K562 (cell line): Measurements from ENCODE around the gene YPEL1. TPM values are rescaled to one million over a fixed set of nuclear protein-coding genes. Genes with fewer than 3 reads are reported as not detected.
"Not testable (repeated sequence)": the region's sequence is repeated elsewhere in the genome, so short reads cannot be mapped to it uniquely, and the experiment has no call there.

Experiments used
- ATAC-seq: fragments of 200-7000 bp; cut with Tn5 transposase; 3 replicates; pipeline ENCODE4 v1.9.1; 2020; ENCODE audit warnings: moderate library complexity
- BruUV-seq: library from RNA; stranded (reverse); fragments of 400-500 nt; replicated peaks from 2 replicates; lab custom pipeline; 2021; lab: Mats Ljungman, UMichigan
- CTCF ChIA-PET: fragments of 300-600 bp; formaldehyde crosslinking; extraction: SDS; loops from one replicate; lab custom pipeline; 2021; ENCODE audit warnings: low intra/inter-chr PET ratio; lab: Yijun Ruan, JAX
- POLR2A ChIA-PET: fragments of 300-600, 350-650 bp; sonication (Branson Sonifier 250); formaldehyde crosslinking; extraction: SDS; loops from one replicate; lab custom pipeline; 2021; ENCODE audit warnings: antibody characterized with exemption, inconsistent platforms; lab: Yijun Ruan, JAX
- DNase-seq, 4 experiments: peaks; one replicate each; pipeline versions ENCODE4 v3.0.0 to v3.0.0-alpha.2; 2011 to 2018; ENCODE audit warnings: low spot score in 3 of 4, mixed read lengths in 3 of 4; ENCODE audit errors: extremely low read depth in 1 of 4
- FAIRE-seq: peaks from 2 replicates; lab custom pipeline; 2011; peaks lifted over from hg19 to GRCh38; lab: Jason Lieb, UNC
- H2AFZ ChIP-seq: 2 replicates; pipeline ENCODE4 v1.6.0; 2011; ENCODE audit warnings: low read depth, low read length, control low read depth, inconsistent platforms
- H3K27ac ChIP-seq: fragments of 200-600 bp; 3 replicates; pipeline ENCODE4 v1.8.0; 2011; ENCODE audit warnings: low read depth, mild to moderate bottlenecking, control low read depth, inconsistent platforms, low read length, moderate library complexity, mixed read lengths; ENCODE audit errors: extremely low read depth
- H3K27me3 ChIP-seq, 2 experiments: fragments of 300-600 bp in 1 of 2; 2 replicates in 1 of 2; 3 replicates in 1 of 2; pipeline versions ENCODE4 v1.6.0 to v1.8.0; 2011; ENCODE audit warnings: inconsistent platforms in 2 of 2, low read length in 2 of 2, mild to moderate bottlenecking in 1 of 2, mixed read lengths in 1 of 2, moderate library complexity in 1 of 2; ENCODE audit not compliant: control insufficient read depth in 2 of 2, insufficient read depth in 2 of 2
- H3K36me3 ChIP-seq: fragments of 300-600 bp; 3 replicates; pipeline ENCODE4 v1.8.0; 2011; ENCODE audit warnings: mild to moderate bottlenecking, low read length, inconsistent platforms; ENCODE audit not compliant: control insufficient read depth, insufficient read depth
- H3K4me1 ChIP-seq, 2 experiments: fragments of 200-600 bp in 1 of 2; replicated peaks in 1 of 2; 2 replicates in 1 of 2; 3 replicates in 1 of 2; pipeline versions ENCODE4 v1.5.1 to v1.8.0; 2011; ENCODE audit warnings: inconsistent platforms in 2 of 2, low read length in 2 of 2, mild to moderate bottlenecking in 1 of 2, mixed read lengths in 1 of 2, moderate library complexity in 1 of 2; ENCODE audit not compliant: control insufficient read depth in 2 of 2, insufficient read depth in 2 of 2
- H3K4me2 ChIP-seq: 2 replicates; pipeline ENCODE4 v1.6.1; 2011; ENCODE audit warnings: low read length, control low read depth, inconsistent platforms, mixed read lengths; ENCODE audit not compliant: insufficient read depth
- H3K4me3 ChIP-seq: fragments of 200-600 bp; sonication (generic), shearing (Covaris generic); 2 replicates; pipeline ENCODE4 v1.5.1; 2016; ENCODE audit warnings: control low read depth, inconsistent platforms
- H3K79me2 ChIP-seq: fragments of 200-600 bp; 3 replicates; pipeline ENCODE4 v1.8.0; 2011; ENCODE audit warnings: low read length, inconsistent platforms; ENCODE audit not compliant: control insufficient read depth, insufficient read depth
- H3K9ac ChIP-seq, 2 experiments: 2 replicates each; pipeline versions ENCODE4 v1.6.0 to v1.6.1; 2011; ENCODE audit warnings: low read depth in 2 of 2, low read length in 2 of 2, control low read depth in 1 of 2, inconsistent platforms in 1 of 2, mild to moderate bottlenecking in 1 of 2, mixed read lengths in 1 of 2; ENCODE audit not compliant: insufficient read depth in 1 of 2
- H3K9me1 ChIP-seq: one replicate; pipeline ENCODE4 v1.6.0; 2011; ENCODE audit warnings: inconsistent platforms, mild to moderate bottlenecking, low read length, moderate library complexity; ENCODE audit not compliant: control insufficient read depth, insufficient read depth
- H3K9me3 ChIP-seq: replicated peaks from 2 replicates; pipeline ENCODE4 v1.5.1; 2011; ENCODE audit warnings: low read depth, low read length, inconsistent platforms; ENCODE audit not compliant: control insufficient read depth, insufficient read depth
- H4K20me1 ChIP-seq: replicated peaks from 2 replicates; pipeline ENCODE4 v1.6.1; 2011; ENCODE audit warnings: low read length, inconsistent platforms, mixed read lengths; ENCODE audit not compliant: control insufficient read depth, insufficient read depth
- CEBPG ChIP-seq, 3 experiments: fragments of 200-800 bp in 1 of 3; sonication (Bioruptor generic) in 1 of 3; sonication (generic) in 1 of 3; formaldehyde crosslinking in 1 of 3; IDR thresholded peaks in 2 of 3; conservative IDR thresholded peaks in 1 of 3; 2 replicates each; pipeline versions ENCODE4 v1.6.1 to v1.8.0; 2016 to 2022; ENCODE audit warnings: missing compliant biosample characterization in 2 of 3, missing genetic modification characterization in 2 of 3, mild to moderate bottlenecking in 1 of 3, missing genetic modification reagents in 1 of 3
- CXXC5 ChIP-seq: fragments of 250-450 bp; sonication (Bioruptor Pico); IDR thresholded peaks from 2 replicates; pipeline ENCODE4 v1.8.0; 2022; ENCODE audit warnings: inconsistent platforms, mild to moderate bottlenecking, moderate library complexity
- E2F4 ChIP-seq: sonication (generic); formaldehyde crosslinking; IDR thresholded peaks from 2 replicates; pipeline ENCODE4 v1.8.0; 2022; ENCODE audit warnings: mild to moderate bottlenecking, low read depth, missing genetic modification reagents
- MBD1 ChIP-seq: fragments of 250-450 bp; sonication (Bioruptor Pico); IDR thresholded peaks from 2 replicates; pipeline ENCODE4 v1.8.0; 2022; ENCODE audit warnings: inconsistent platforms
- TCF15 ChIP-seq: fragments of 250-450 bp; sonication (Bioruptor Pico); IDR thresholded peaks from 2 replicates; pipeline ENCODE4 v1.8.0; 2022; ENCODE audit warnings: moderate library complexity, mild to moderate bottlenecking, inconsistent platforms
- ZNF263 ChIP-seq: sonication (generic); formaldehyde crosslinking; IDR thresholded peaks from 2 replicates; pipeline ENCODE4 v1.8.0; 2022; ENCODE audit warnings: mild to moderate bottlenecking, missing genetic modification reagents, borderline replicate concordance
- ZNF277 ChIP-seq: fragments of 250-450 bp; sonication (Bioruptor Pico); IDR thresholded peaks from 2 replicates; pipeline ENCODE4 v1.8.0; 2022; ENCODE audit warnings: inconsistent platforms, mild to moderate bottlenecking, moderate library complexity, borderline replicate concordance
- ZNF384 ChIP-seq: IDR thresholded peaks from 2 replicates; pipeline ENCODE4 v1.6.1; 2012; ENCODE audit warnings: low read depth, low read length, improper control_type of control experiment
- ZNF449 ChIP-seq: fragments of 250-450 bp; sonication (Bioruptor Pico); IDR thresholded peaks from 2 replicates; pipeline ENCODE4 v1.8.0; 2022; ENCODE audit warnings: moderate library complexity, mild to moderate bottlenecking, inconsistent platforms
- ZNF511 ChIP-seq: sonication (generic); formaldehyde crosslinking; IDR thresholded peaks from 2 replicates; pipeline ENCODE4 v1.8.0; 2022; ENCODE audit warnings: mild to moderate bottlenecking, missing genetic modification reagents
- WGBS: fragments of 100-300 bp; shearing (Covaris generic); methylation state at CpG from one replicate; pipeline ENCODE4 v1.1.6; 2016; ENCODE audit warnings: low coverage, mixed read lengths; ENCODE audit not compliant: insufficient coverage; ENCODE audit errors: missing lambda C conversion rate; 5-methylcytosine and 5-hydroxymethylcytosine counted together
- in situ Hi-C: fragments of 300-500 bp; cut with MboI; formaldehyde crosslinking; loops from 4 replicates; pipeline ENCODE4 v1.15.0; 2018; ENCODE audit warnings: inconsistent platforms, mixed read lengths
- intact Hi-C: fragments of 100-400 bp; cut with micrococcal nuclease; formaldehyde crosslinking; loops from 2 replicates; pipeline ENCODE4 v1.14.2; 2022
- polyA plus RNA-seq, 8 experiments: library from polyadenylated mRNA; depleted of rRNA in 4 of 8; stranded (reverse) in 5 of 8; unstranded in 3 of 8; fragments of >200 nt; fragmentation: Nextera tagmentation in 2 of 8; fragmentation: Illumina TruSeq in 1 of 8; extraction: Ambion mirVana in 2 of 8; extraction: Trizol in 1 of 8; gene quantifications; 2 replicates each; pipeline versions ENCODE4 v1.2.1 to v1.2.3, GENCODE V29; 2011 to 2014; ENCODE audit warnings: inconsistent platforms in 1 of 8, missing spikeins in 1 of 8
- total RNA-seq, 7 experiments: library from RNA; depleted of rRNA in 6 of 7; stranded (reverse); fragments of >200 nt in 6 of 7; fragmentation: Illumina TruSeq in 2 of 7; extraction: Trizol in 2 of 7; gene quantifications; 2 replicates each; pipeline versions ENCODE4 v1.2.1 to v1.2.3, GENCODE V29; 2011 to 2021; ENCODE audit warnings: low replicate concordance in 1 of 7

The YPEL1 gene
- total and polyA plus RNA-seq, 9 of the 15 experiments (the other 6 are each of a cell fraction or from before 2014, with no cell fraction given): 0.07 to 2.2 (median 0.46) TPM

GRCh38 chr22:21720191-21720859, 15.3 kb downstream of the YPEL1 start:
- ATAC-seq; in situ Hi-C loops; TF ChIP-seq CEBPG (tag; conservative IDR thresholded peaks at IDR 0.05 in 1 of 2, IDR thresholded peaks at IDR 0.05 in 1 of 2): not testable (repeated sequence)
- CTCF ChIA-PET: interaction anchor here (0.6 kb wide), 1 partner anchor 49 kb away, joined by 4 read pairs; no protein-coding TSS in a partner anchor
- TF ChIP-seq ZNF449 (0 out of 2 replicates have a peak, but pooled peaks have one; percentile 13), ZNF277 (CRISPR knock-in tag) (0 out of 2 replicates have a peak, but pooled peaks have one; percentile 59), ZNF511 (CRISPR knock-in tag) (0 out of 2 replicates have a peak, but pooled peaks have one; percentile 55), TCF15 (CRISPR knock-in tag) (0 out of 2 replicates have a peak, but pooled peaks have one; percentile 12), MBD1 (CRISPR knock-in tag) (0 out of 2 replicates have a peak, but pooled peaks have one; percentile 65), CXXC5 (CRISPR knock-in tag) (0 out of 2 replicates have a peak, but pooled peaks have one; percentile 8), E2F4 (CRISPR knock-in tag) (0 out of 2 replicates have a peak, but pooled peaks have one; percentile 48), ZNF384 (0 out of 2 replicates have a peak, but pooled peaks have one; percentile 27), CEBPG (CRISPR knock-in tag; IDR thresholded peaks at IDR 0.05) (0 out of 2 replicates have a peak, but pooled peaks have one; percentile 19), ZNF263 (CRISPR knock-in tag) (0 out of 2 replicates have a peak, but pooled peaks have one; percentile 46)

More at GRCh38 chr22:21720191-21720859, 15.3 kb downstream of the YPEL1 start:
- H3K9me3 ChIP-seq, H4K20me1 ChIP-seq, FAIRE-seq, H3K27ac ChIP-seq, H3K36me3 ChIP-seq, H3K4me3 ChIP-seq, BruUV-seq, H3K9me1 ChIP-seq, H3K4me1 ChIP-seq, H3K4me2 ChIP-seq, DNase-seq, H2AFZ ChIP-seq, H3K79me2 ChIP-seq, H3K9ac ChIP-seq, intact Hi-C loops: not testable (repeated sequence)
- WGBS: 22% methylated on average over 10 of the region's 10 CpGs
- POLR2A ChIA-PET: interaction anchor here (0.5 to 5.0 kb wide), 14 partner anchors 13 to 225 kb away, joined by 3 to 26 read pairs (median 4); partner anchors contain the start of genes MAPK1 and YPEL1
- peaks cover 21 to 55% of the 10 kb centered on the region in 2 experiments for H3K27me3 ChIP-seq
